GM12878 (cell line): ENCODE measurements around the gene CSNK1G1. TPM values are rescaled to one million over a fixed set of nuclear protein-coding genes. Genes with fewer than 3 reads are reported as not detected.

Experiments used
- ATAC-seq: fragments of 200-7000 bp; cut with Tn5 transposase; 3 replicates; pipeline ENCODE4 v1.9.1; 2020; ENCODE audit warnings: mild to moderate bottlenecking, moderate library complexity
- BruUV-seq: library from RNA; stranded (reverse); fragments of 400-500 nt; replicated peaks from 2 replicates; lab custom pipeline; 2021; lab: Mats Ljungman, UMichigan
- CTCF ChIA-PET: fragments of 300-600 bp; sonication (Branson Sonifier 250); formaldehyde crosslinking; extraction: SDS; loops from one replicate; lab custom pipeline; 2021; ENCODE audit warnings: inconsistent platforms; lab: Yijun Ruan, JAX
- POLR2A ChIA-PET: fragments of 350-600 bp; formaldehyde crosslinking; extraction: SDS; loops from one replicate; lab custom pipeline; 2021; ENCODE audit warnings: inconsistent platforms; lab: Charles Lee
- RAD21 ChIA-PET: fragments of 300-600 bp; sonication (Branson Sonifier 250); formaldehyde crosslinking; loops from one replicate; lab custom pipeline; 2023; ENCODE audit warnings: antibody characterized with exemption; ENCODE audit not compliant: unreplicated experiment; lab: Charles Lee
- SMC1A ChIA-PET: fragments of 300-600 bp; sonication (Branson Sonifier 250); formaldehyde crosslinking; loops from one replicate; lab custom pipeline; 2023; ENCODE audit not compliant: unreplicated experiment, uncharacterized antibody; lab: Charles Lee
- DNase-seq: peaks from one replicate; pipeline ENCODE4 v3.0.0-alpha.2; 2011; ENCODE audit warnings: low read depth, low spot score
- FAIRE-seq: peaks from 3 replicates; lab custom pipeline; 2011; peaks lifted over from hg19 to GRCh38; lab: Jason Lieb, UNC
- H2AFZ ChIP-seq: 2 replicates; pipeline ENCODE4 v1.6.0; 2011; ENCODE audit warnings: low read depth, low read length, control low read depth; ENCODE audit not compliant: control insufficient read depth
- H3K27ac ChIP-seq: 2 replicates; pipeline ENCODE4 v1.5.1; 2011; ENCODE audit warnings: control low read depth; ENCODE audit not compliant: control insufficient read depth, insufficient read depth
- H3K27me3 ChIP-seq, 2 experiments: replicated peaks in 1 of 2; 2 replicates each; pipeline versions ENCODE4 v1.6.0 to v1.6.1; 2011; ENCODE audit warnings: low read length in 1 of 2; ENCODE audit not compliant: control insufficient read depth in 2 of 2, insufficient read depth in 2 of 2
- H3K36me3 ChIP-seq, 2 experiments: 2 replicates each; pipeline ENCODE4 v1.5.1; 2011; ENCODE audit warnings: low read length in 1 of 2; ENCODE audit not compliant: control insufficient read depth in 2 of 2, insufficient read depth in 2 of 2
- H3K4me1 ChIP-seq: 2 replicates; pipeline ENCODE4 v1.6.1; 2011; ENCODE audit warnings: mild to moderate bottlenecking, low read length, moderate library complexity, mixed read lengths; ENCODE audit not compliant: control insufficient read depth, insufficient read depth
- H3K4me2 ChIP-seq: 2 replicates; pipeline ENCODE4 v1.6.0; 2011; ENCODE audit warnings: control low read depth; ENCODE audit not compliant: control insufficient read depth, insufficient read depth
- H3K4me3 ChIP-seq: fragments of 200-600 bp; sonication (generic); 2 replicates; pipeline ENCODE4 v1.5.1; 2016
- H3K79me2 ChIP-seq: 2 replicates; pipeline ENCODE4 v1.6.0; 2011; ENCODE audit warnings: low read length; ENCODE audit not compliant: control insufficient read depth, insufficient read depth
- H3K9ac ChIP-seq: 2 replicates; pipeline ENCODE4 v1.8.0; 2011; ENCODE audit warnings: low read length, control low read depth, mixed read lengths; ENCODE audit not compliant: control insufficient read depth, insufficient read depth
- H3K9me3 ChIP-seq: replicated peaks from 3 replicates; pipeline ENCODE4 v1.5.1; 2011; ENCODE audit warnings: mild to moderate bottlenecking, low read length; ENCODE audit not compliant: control insufficient read depth, insufficient read depth
- H4K20me1 ChIP-seq: 2 replicates; pipeline ENCODE4 v1.6.0; 2011; ENCODE audit not compliant: control insufficient read depth, insufficient read depth
- ATF7 ChIP-seq: fragments of 450-650 bp; IDR thresholded peaks from 2 replicates; pipeline ENCODE4 v1.6.1; 2016; ENCODE audit warnings: low read depth, mild to moderate bottlenecking
- BHLHE40 ChIP-seq, 2 experiments: fragments of 450-650 bp in 1 of 2; IDR thresholded peaks; 2 replicates each; pipeline ENCODE4 v1.6.1; 2011 to 2017; ENCODE audit warnings: low read depth in 2 of 2, borderline replicate concordance in 1 of 2, improper control_type of control experiment in 1 of 2, low read length in 1 of 2, mild to moderate bottlenecking in 1 of 2
- ESRRA ChIP-seq: IDR thresholded peaks from 2 replicates; pipeline ENCODE4 v1.6.1; 2012; ENCODE audit warnings: mild to moderate bottlenecking, low read length, improper control_type of control experiment
- JUND ChIP-seq: IDR thresholded peaks from 2 replicates; pipeline ENCODE4 v1.6.1; 2012; ENCODE audit warnings: low read depth, mild to moderate bottlenecking, low read length, improper control_type of control experiment, moderate library complexity
- KAT2A ChIP-seq: conservative IDR thresholded peaks from 2 replicates; pipeline ENCODE4 v1.6.1; 2011; ENCODE audit warnings: low read depth, low read length; ENCODE audit not compliant: control insufficient read depth
- MYB ChIP-seq: fragments of 150-350 bp; IDR thresholded peaks from 2 replicates; pipeline ENCODE4 v1.6.1; 2014; ENCODE audit warnings: mild to moderate bottlenecking, low read depth, low read length, borderline replicate concordance
- RFX5 ChIP-seq: IDR thresholded peaks from 2 replicates; pipeline ENCODE4 v1.6.1; 2011; ENCODE audit warnings: low read depth, low read length, improper control_type of control experiment
- SMAD1 ChIP-seq: fragments of 450-650 bp; IDR thresholded peaks from 2 replicates; pipeline ENCODE4 v1.6.1; 2018; ENCODE audit warnings: mild to moderate bottlenecking, low read depth; ENCODE audit not compliant: partially characterized antibody
- SRF ChIP-seq, 2 experiments: IDR thresholded peaks; 2 replicates each; pipeline ENCODE4 v1.6.1; 2011; ENCODE audit warnings: low read depth in 2 of 2, low read length in 2 of 2, mild to moderate bottlenecking in 1 of 2, moderate library complexity in 1 of 2
- STAT1 ChIP-seq: fragments of 450-650 bp; conservative IDR thresholded peaks from 2 replicates; pipeline ENCODE4 v1.6.1; 2014; ENCODE audit warnings: antibody characterized with exemption, mild to moderate bottlenecking
- TCF12 ChIP-seq: IDR thresholded peaks from 2 replicates; pipeline ENCODE4 v1.6.1; 2011; ENCODE audit warnings: low read depth, mild to moderate bottlenecking, low read length
- ZNF274 ChIP-seq: IDR thresholded peaks from one replicate; pipeline ENCODE4 v1.8.0; 2011; ENCODE audit not compliant: insufficient read length, insufficient read depth
- in situ Hi-C: fragments of 300-500 bp; cut with MboI; formaldehyde crosslinking; loops from 9 replicates; pipeline ENCODE4 v1.14.3; 2018; ENCODE audit warnings: mixed read lengths
- intact Hi-C: fragments of 100-400 bp; cut with micrococcal nuclease; formaldehyde crosslinking; loops from one replicate; pipeline ENCODE4 v1.14.2; 2022; ENCODE audit not compliant: unreplicated experiment
- polyA plus RNA-seq, 11 experiments: library from polyadenylated mRNA; depleted of rRNA in 4 of 11; unstranded in 6 of 11; stranded (reverse) in 5 of 11; fragments of >200 nt; fragmentation: Nextera tagmentation in 4 of 11; fragmentation: Illumina TruSeq in 1 of 11; extraction: Ambion mirVana in 4 of 11; extraction: Trizol in 1 of 11; gene quantifications; 1 replicate in 1 of 11; 2 replicates in 10 of 11; pipeline versions ENCODE4 v1.2.1 to v1.2.3, GENCODE V29; 2011 to 2016; ENCODE audit warnings: inconsistent platforms in 2 of 11, missing spikeins in 2 of 11, low read depth in 1 of 11
- total RNA-seq, 4 experiments: library from RNA; depleted of rRNA in 3 of 4; stranded (reverse); fragments of >200 nt in 3 of 4; fragmentation: Illumina TruSeq in 1 of 4; extraction: Trizol in 1 of 4; gene quantifications; 2 replicates each; pipeline versions ENCODE4 v1.2.1 to v1.2.3, GENCODE V29; 2013 to 2021
- TF ChIP-seq, protein P1 (sequence below): IDR thresholded peaks from 2 replicates; pipeline ENCODE4 v1.6.1; 2012; ENCODE audit warnings: low read length, inconsistent platforms
- TF ChIP-seq, protein P2 (sequence below), 3 experiments: IDR thresholded peaks in 2 of 3; conservative IDR thresholded peaks in 1 of 3; 2 replicates each; pipeline ENCODE4 v1.5.1; 2011; ENCODE audit warnings: low read depth in 3 of 3, low read length in 3 of 3, mild to moderate bottlenecking in 3 of 3, control low read depth in 2 of 3, moderate library complexity in 2 of 3, inconsistent platforms in 1 of 3, mixed read lengths in 1 of 3; ENCODE audit not compliant: control insufficient read depth in 2 of 3, insufficient read depth in 1 of 3; ENCODE audit errors: extremely low read depth in 1 of 3
- TF ChIP-seq, protein P3 (sequence below): fragments of 450-650 bp; formaldehyde crosslinking; IDR thresholded peaks from 2 replicates; pipeline ENCODE4 v1.4.0; 2020; ENCODE audit warnings: mild to moderate bottlenecking, moderate library complexity

The CSNK1G1 gene
- total and polyA plus RNA-seq, 10 of the 15 experiments (the other 5 are each of a cell fraction or from before 2014, with no cell fraction given), result 6.1 to 23.4 (median 15.3) TPM

DNA sequence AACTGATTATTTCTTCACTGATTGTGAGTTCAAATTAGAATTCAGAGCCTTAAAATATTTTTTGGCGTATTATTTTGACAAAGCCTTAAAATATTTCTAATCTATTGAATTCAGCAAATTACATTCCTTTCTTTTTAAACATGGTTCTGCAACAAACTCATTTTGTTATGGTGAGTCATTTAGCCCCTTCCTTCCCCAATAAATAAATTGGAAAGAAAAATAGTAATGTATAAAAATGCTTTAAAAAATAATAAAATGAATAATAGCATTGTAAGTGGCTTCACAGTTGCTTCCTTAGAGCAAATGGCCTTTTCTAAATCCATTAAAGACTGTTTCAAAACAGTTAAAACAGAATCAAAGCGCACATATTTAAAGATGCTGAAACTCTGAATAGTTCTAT is 12.1 kb downstream of the CSNK1G1 start (continued):
- no peak for TF ChIP-seq RFX5
- no peak for TF ChIP-seq JUND
- TF ChIP-seq, protein P1, sequence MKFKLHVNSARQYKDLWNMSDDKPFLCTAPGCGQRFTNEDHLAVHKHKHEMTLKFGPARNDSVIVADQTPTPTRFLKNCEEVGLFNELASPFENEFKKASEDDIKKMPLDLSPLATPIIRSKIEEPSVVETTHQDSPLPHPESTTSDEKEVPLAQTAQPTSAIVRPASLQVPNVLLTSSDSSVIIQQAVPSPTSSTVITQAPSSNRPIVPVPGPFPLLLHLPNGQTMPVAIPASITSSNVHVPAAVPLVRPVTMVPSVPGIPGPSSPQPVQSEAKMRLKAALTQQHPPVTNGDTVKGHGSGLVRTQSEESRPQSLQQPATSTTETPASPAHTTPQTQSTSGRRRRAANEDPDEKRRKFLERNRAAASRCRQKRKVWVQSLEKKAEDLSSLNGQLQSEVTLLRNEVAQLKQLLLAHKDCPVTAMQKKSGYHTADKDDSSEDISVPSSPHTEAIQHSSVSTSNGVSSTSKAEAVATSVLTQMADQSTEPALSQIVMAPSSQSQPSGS, result no peak
- no peak for TF ChIP-seq STAT1
- TF ChIP-seq TCF12, result no peak
- TF ChIP-seq SRF (IDR thresholded peaks at IDR 0.05; ENCODE audit: low read depth in 2 of 2, low read length in 2 of 2), result no peak
- no peak for TF ChIP-seq ESRRA
- TF ChIP-seq BHLHE40 (IDR thresholded peaks at IDR 0.05; ENCODE audit: borderline replicate concordance in 1 of 2, low read depth in 2 of 2, low read length in 1 of 2), result no peak
- TF ChIP-seq, protein P2, sequence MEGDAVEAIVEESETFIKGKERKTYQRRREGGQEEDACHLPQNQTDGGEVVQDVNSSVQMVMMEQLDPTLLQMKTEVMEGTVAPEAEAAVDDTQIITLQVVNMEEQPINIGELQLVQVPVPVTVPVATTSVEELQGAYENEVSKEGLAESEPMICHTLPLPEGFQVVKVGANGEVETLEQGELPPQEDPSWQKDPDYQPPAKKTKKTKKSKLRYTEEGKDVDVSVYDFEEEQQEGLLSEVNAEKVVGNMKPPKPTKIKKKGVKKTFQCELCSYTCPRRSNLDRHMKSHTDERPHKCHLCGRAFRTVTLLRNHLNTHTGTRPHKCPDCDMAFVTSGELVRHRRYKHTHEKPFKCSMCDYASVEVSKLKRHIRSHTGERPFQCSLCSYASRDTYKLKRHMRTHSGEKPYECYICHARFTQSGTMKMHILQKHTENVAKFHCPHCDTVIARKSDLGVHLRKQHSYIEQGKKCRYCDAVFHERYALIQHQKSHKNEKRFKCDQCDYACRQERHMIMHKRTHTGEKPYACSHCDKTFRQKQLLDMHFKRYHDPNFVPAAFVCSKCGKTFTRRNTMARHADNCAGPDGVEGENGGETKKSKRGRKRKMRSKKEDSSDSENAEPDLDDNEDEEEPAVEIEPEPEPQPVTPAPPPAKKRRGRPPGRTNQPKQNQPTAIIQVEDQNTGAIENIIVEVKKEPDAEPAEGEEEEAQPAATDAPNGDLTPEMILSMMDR (IDR thresholded peaks at IDR 0.05 in 2 of 3, conservative IDR thresholded peaks at IDR 0.05 in 1 of 3; ENCODE audit: control insufficient read depth in 2 of 3, extremely low read depth in 1 of 3, insufficient read depth in 1 of 3, low read depth in 3 of 3, low read length in 3 of 3), result no peak
- TF ChIP-seq, all 136 proteins: peak for 0

DNA sequence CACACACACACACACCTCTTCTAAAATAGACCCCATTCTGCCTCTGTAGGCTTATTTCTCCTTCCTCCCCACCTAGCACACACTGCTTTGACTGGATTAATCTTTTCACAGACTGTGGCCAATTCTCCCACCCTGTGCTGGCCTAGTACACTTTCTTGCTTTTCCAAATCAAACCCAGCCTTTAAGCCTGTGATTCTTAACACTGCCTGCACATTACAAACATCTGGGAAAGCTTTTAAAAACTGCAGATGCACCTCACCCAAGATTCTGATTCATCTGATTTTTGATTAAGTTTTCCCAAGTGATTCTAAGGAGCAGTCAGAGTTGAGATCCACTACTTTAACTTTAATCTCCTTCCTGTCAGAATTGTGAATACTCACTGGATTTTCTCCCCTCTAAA is 12.8 kb downstream of the CSNK1G1 start:
- ChIA-PET RAD21 (interaction anchor here (0.7 kb wide), 1 partner anchor 35 kb away, joined by 4 read pairs; no protein-coding TSS in a partner anchor), CTCF (no interaction called here), SMC1A (interaction anchor here (0.6 kb wide), 1 partner anchor 26 kb away, joined by 3 read pairs; no protein-coding TSS in a partner anchor), POLR2A (no interaction called here)
- BruUV-seq, result no TSS peak
- FAIRE-seq (no peak), DNase-seq (no peak), ATAC-seq (no peak)
- no peaks in the 10 kb centered on the region for H3K9me3 ChIP-seq
- no peak overlapping the region for H3K9ac ChIP-seq
- H3K4me1 ChIP-seq, result no peaks in the 10 kb centered on the region
- no peak overlapping the region for H3K27ac ChIP-seq
- H3K4me3 ChIP-seq, result no peak overlapping the region
- in situ Hi-C loops, result no loop called here
- intact Hi-C loops, result no loop called here
- H4K20me1 ChIP-seq, result no peaks in the 10 kb centered on the region; the same call in 1 of the 2 replicates
- H2AFZ ChIP-seq, result no peak overlapping the region
- peaks cover 8% of the 10 kb centered on the region for H3K79me2 ChIP-seq
- H3K27me3 ChIP-seq, result no peaks in the 10 kb centered on the region
- H3K36me3 ChIP-seq, result no peaks in the 10 kb centered on the region; a peak in 3 of 4 replicates
- H3K4me2 ChIP-seq, result no peak overlapping the region
- TF ChIP-seq KAT2A (no peak), MYB (no peak), ATF7 (no peak), SMAD1 (no peak), ZNF274 (no peak), RFX5 (no peak)
- TF ChIP-seq, protein P1, result no peak
- TF ChIP-seq, protein P3, sequence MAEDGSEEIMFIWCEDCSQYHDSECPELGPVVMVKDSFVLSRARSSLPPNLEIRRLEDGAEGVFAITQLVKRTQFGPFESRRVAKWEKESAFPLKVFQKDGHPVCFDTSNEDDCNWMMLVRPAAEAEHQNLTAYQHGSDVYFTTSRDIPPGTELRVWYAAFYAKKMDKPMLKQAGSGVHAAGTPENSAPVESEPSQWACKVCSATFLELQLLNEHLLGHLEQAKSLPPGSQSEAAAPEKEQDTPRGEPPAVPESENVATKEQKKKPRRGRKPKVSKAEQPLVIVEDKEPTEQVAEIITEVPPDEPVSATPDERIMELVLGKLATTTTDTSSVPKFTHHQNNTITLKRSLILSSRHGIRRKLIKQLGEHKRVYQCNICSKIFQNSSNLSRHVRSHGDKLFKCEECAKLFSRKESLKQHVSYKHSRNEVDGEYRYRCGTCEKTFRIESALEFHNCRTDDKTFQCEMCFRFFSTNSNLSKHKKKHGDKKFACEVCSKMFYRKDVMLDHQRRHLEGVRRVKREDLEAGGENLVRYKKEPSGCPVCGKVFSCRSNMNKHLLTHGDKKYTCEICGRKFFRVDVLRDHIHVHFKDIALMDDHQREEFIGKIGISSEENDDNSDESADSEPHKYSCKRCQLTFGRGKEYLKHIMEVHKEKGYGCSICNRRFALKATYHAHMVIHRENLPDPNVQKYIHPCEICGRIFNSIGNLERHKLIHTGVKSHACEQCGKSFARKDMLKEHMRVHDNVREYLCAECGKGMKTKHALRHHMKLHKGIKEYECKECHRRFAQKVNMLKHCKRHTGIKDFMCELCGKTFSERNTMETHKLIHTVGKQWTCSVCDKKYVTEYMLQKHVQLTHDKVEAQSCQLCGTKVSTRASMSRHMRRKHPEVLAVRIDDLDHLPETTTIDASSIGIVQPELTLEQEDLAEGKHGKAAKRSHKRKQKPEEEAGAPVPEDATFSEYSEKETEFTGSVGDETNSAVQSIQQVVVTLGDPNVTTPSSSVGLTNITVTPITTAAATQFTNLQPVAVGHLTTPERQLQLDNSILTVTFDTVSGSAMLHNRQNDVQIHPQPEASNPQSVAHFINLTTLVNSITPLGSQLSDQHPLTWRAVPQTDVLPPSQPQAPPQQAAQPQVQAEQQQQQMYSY (CRISPR knock-in tag), result no peak
